Endodermal cell (in vitro differentiated cells): ENCODE measurements around the gene ATP13A3. TPM values are rescaled to one million over a fixed set of nuclear protein-coding genes. Genes with fewer than 3 reads are reported as not detected.

Experiments
- DNase-seq: peaks from one replicate; pipeline ENCODE4 v3.0.0-alpha.2; 2017
- H3K27ac ChIP-seq: 2 replicates; pipeline ENCODE4 v1.5.1; 2013; ENCODE audit warnings: mild to moderate bottlenecking, low read depth, low read length, moderate library complexity
- H3K27me3 ChIP-seq: 2 replicates; pipeline ENCODE4 v1.6.1; 2013; ENCODE audit warnings: mild to moderate bottlenecking, low read length, moderate library complexity; ENCODE audit not compliant: insufficient read depth, control insufficient read depth, poor library complexity, severe bottlenecking
- H3K36me3 ChIP-seq: 2 replicates; pipeline ENCODE4 v1.7.0; 2013; ENCODE audit warnings: mild to moderate bottlenecking, low read length, moderate library complexity; ENCODE audit not compliant: control insufficient read depth, insufficient read depth
- H3K4me1 ChIP-seq: one replicate; pipeline ENCODE4 v1.7.0; 2013; ENCODE audit warnings: low read length; ENCODE audit not compliant: control insufficient read depth, insufficient read depth
- H3K4me3 ChIP-seq: 2 replicates; pipeline ENCODE4 v1.5.1; 2013; ENCODE audit warnings: mild to moderate bottlenecking, low read length, moderate library complexity
- H3K9ac ChIP-seq: 2 replicates; pipeline ENCODE4 v1.6.1; 2013; ENCODE audit warnings: mild to moderate bottlenecking, low read length, moderate library complexity; ENCODE audit not compliant: poor library complexity, severe bottlenecking; ENCODE audit errors: extremely low read depth
- H3K9me3 ChIP-seq: 2 replicates; pipeline ENCODE4 v1.6.1; 2013; ENCODE audit warnings: mild to moderate bottlenecking, low read length, moderate library complexity; ENCODE audit not compliant: control insufficient read depth
- H3K27ac Mint-ChIP-seq: 2 replicates; pipeline ENCODE4 v1.8.0; 2020; ENCODE audit warnings: mixed read lengths
- H3K27me3 Mint-ChIP-seq: 2 replicates; pipeline ENCODE4 v1.8.0; 2021; ENCODE audit warnings: mild to moderate bottlenecking, mixed read lengths; ENCODE audit not compliant: insufficient read depth
- H3K36me3 Mint-ChIP-seq: 2 replicates; pipeline ENCODE4 v1.8.0; 2020; ENCODE audit warnings: low read depth, mixed read lengths
- H3K4me1 Mint-ChIP-seq: 2 replicates; pipeline ENCODE4 v1.8.0; 2020; ENCODE audit warnings: mixed read lengths
- H3K4me3 Mint-ChIP-seq: 2 replicates; pipeline ENCODE4 v1.8.0; 2020; ENCODE audit warnings: mild to moderate bottlenecking, moderate library complexity, mixed read lengths
- H3K9me3 Mint-ChIP-seq: 2 replicates; pipeline ENCODE4 v1.8.0; 2020; ENCODE audit warnings: mild to moderate bottlenecking, mixed read lengths
- WGBS, 2 experiments: methylation state at CpG; one replicate each; pipeline versions ENCODE4 v1.1.5 to v1.1.7; 2013; ENCODE audit warnings: missing lambda C conversion rate in 2 of 2, mixed read lengths in 1 of 2; ENCODE audit not compliant: insufficient coverage in 1 of 2, insufficient read length in 1 of 2; 5-methylcytosine and 5-hydroxymethylcytosine counted together
- total RNA-seq, 2 donors: library from RNA; stranded (reverse); fragmentation: NEBNext Ultra II Directional in 1 of 2; extraction: Animal tissue kit (Norgen Biotek cat#: 25700) in 1 of 2; gene quantifications; 2 replicates in 1 of 2; 3 replicates in 1 of 2; pipeline ENCODE4 v1.2.1, GENCODE V29; 2021
- TF ChIP-seq, protein P1 (sequence below): fragments of 200-600 bp; sonication (generic); conservative IDR thresholded peaks from 2 replicates; pipeline ENCODE4 v1.5.0; 2021; ENCODE audit warnings: antibody characterized with exemption, mild to moderate bottlenecking

The ATP13A3 gene
- total RNA-seq, 2 donors from 2014 or later: 99.7 to 125 TPM

DNA sequence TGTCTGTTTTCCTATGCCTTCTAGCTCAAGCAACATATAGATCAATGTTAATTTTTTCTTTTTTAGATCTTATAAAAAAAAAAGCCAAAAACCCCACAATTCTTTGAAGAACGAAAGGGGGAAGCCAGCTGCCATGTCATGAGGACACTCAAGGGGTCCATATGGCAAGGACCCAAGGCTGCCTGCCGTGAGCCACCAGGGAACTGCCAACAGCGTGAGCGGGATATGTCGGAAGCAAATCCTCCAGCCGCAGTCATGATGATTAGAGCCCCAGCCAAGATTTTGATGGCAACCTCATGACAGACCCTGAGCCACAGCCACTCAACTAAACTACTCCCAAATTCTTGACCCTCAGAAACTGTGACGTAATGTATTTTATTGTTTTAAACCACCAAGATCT, 94.2 kb downstream of the ATP13A3 start:
- TF ChIP-seq, protein P1, sequence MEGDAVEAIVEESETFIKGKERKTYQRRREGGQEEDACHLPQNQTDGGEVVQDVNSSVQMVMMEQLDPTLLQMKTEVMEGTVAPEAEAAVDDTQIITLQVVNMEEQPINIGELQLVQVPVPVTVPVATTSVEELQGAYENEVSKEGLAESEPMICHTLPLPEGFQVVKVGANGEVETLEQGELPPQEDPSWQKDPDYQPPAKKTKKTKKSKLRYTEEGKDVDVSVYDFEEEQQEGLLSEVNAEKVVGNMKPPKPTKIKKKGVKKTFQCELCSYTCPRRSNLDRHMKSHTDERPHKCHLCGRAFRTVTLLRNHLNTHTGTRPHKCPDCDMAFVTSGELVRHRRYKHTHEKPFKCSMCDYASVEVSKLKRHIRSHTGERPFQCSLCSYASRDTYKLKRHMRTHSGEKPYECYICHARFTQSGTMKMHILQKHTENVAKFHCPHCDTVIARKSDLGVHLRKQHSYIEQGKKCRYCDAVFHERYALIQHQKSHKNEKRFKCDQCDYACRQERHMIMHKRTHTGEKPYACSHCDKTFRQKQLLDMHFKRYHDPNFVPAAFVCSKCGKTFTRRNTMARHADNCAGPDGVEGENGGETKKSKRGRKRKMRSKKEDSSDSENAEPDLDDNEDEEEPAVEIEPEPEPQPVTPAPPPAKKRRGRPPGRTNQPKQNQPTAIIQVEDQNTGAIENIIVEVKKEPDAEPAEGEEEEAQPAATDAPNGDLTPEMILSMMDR: no peak
- peaks cover 9% of the 10 kb centered on the region for H3K9me3 Mint-ChIP-seq

DNA sequence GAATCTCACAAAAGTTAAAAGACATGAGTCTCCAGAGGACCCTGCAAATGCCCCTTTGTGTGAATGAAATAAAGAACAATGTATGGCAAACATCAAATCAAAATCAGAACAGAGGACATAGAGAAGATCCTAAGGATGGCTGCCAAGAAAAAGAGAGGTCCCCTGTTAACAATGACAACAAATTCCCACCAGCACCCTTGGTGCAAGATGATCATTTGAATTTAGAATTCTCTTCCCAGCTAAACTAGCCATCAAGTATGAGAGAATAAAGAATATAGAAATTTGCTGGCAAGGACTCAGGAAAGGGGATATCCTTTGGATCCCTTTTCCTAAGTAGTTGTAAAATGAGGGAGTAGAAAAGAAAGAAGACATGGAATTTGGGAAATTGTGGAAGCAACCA, 96.0 kb downstream of the ATP13A3 start:
- Mint-ChIP-seq H3K27me3 (peaks cover 20% of the 10 kb centered on the region), H3K4me1 (peaks cover 12% of the 10 kb centered on the region), H3K4me3 (no peak overlapping the region), H3K27ac (no peak overlapping the region), H3K9me3 (peaks cover 9% of the 10 kb centered on the region), H3K36me3 (no peaks in the 10 kb centered on the region)
- Histone ChIP-seq H3K4me1 (peaks cover 3% of the 10 kb centered on the region), H3K4me3 (no peak overlapping the region), H3K27ac (no peak overlapping the region), H3K36me3 (no peaks in the 10 kb centered on the region), H3K27me3 (peaks cover 35% of the 10 kb centered on the region), H3K9ac (no peak overlapping the region), H3K9me3 (peaks cover 9% of the 10 kb centered on the region)
- no peak for DNase-seq
- TF ChIP-seq, protein P1: no peak

More for the DNA sequence above, 94.2 kb downstream of the ATP13A3 start:
- 87 to 91% methylated on average over 4 to 7 of the region's 7 CpGs for WGBS, 2 experiments
- Histone ChIP-seq H3K9me3 (peaks cover 9% of the 10 kb centered on the region), H3K4me3 (no peak overlapping the region), H3K27me3 (peaks cover 47% of the 10 kb centered on the region), H3K36me3 (no peaks in the 10 kb centered on the region), H3K27ac (no peak overlapping the region), H3K4me1 (peaks cover 3% of the 10 kb centered on the region), H3K9ac (no peak overlapping the region)
- no peaks in the 10 kb centered on the region for H3K36me3 Mint-ChIP-seq
- no peak overlapping the region for H3K27ac Mint-ChIP-seq
- H3K4me3 Mint-ChIP-seq: no peak overlapping the region
- peaks cover 7% of the 10 kb centered on the region for H3K4me1 Mint-ChIP-seq
- H3K27me3 Mint-ChIP-seq: peaks cover 29% of the 10 kb centered on the region
- DNase-seq: no peak

DNA sequence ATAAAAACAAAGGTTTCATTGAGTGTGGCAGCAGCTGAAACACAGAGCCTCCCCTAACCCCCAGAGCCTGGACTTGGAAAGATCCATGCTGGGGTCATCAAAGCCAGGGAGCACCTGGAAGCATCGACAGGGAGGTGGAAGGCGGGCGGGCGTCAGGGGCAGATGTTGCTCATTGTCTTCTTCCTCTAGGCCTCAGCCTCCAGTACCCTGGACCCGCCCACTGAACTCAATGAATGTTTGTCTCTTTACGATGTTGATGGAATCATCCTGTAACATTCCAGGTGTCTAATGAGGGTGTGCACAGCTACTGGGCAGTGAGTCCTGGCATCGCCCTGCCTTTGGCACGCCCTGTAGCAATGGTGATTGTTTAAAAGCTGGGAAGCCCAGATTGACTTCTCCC, 97.5 kb downstream of the ATP13A3 start:
- Histone ChIP-seq H3K4me1 (peaks cover 6% of the 10 kb centered on the region), H3K27ac (no peak overlapping the region), H3K4me3 (no peak overlapping the region), H3K36me3 (no peaks in the 10 kb centered on the region), H3K9me3 (peaks cover 9% of the 10 kb centered on the region), H3K9ac (no peak overlapping the region), H3K27me3 (peaks cover 33% of the 10 kb centered on the region)
- Mint-ChIP-seq H3K27ac (no peak overlapping the region), H3K27me3 (peaks cover 24% of the 10 kb centered on the region), H3K9me3 (peaks cover 9% of the 10 kb centered on the region), H3K4me1 (peaks cover 12% of the 10 kb centered on the region), H3K36me3 (no peaks in the 10 kb centered on the region), H3K4me3 (no peak overlapping the region)
- TF ChIP-seq, protein P1: no peak
- no peak for DNase-seq
- 94 to 95% methylated on average over 2 to 8 of the region's 8 CpGs for WGBS, 2 experiments
